Nephron (organoid): ENCODE results near the gene FLRT2.

Source experiments
- H3K27ac Mint-ChIP-seq, 3 experiments: 2 replicates each; pipeline ENCODE4 v1.8.0; 2020; ENCODE audit warnings: mixed read lengths in 3 of 3, mild to moderate bottlenecking in 2 of 3, moderate library complexity in 1 of 3
- H3K27me3 Mint-ChIP-seq: 2 replicates; pipeline ENCODE4 v1.8.0; 2021; ENCODE audit warnings: low read depth, mild to moderate bottlenecking, moderate library complexity, mixed read lengths
- H3K36me3 Mint-ChIP-seq: 2 replicates; pipeline ENCODE4 v1.8.0; 2020; ENCODE audit warnings: low read depth, mixed read lengths
- H3K4me1 Mint-ChIP-seq: 2 replicates; pipeline ENCODE4 v1.8.0; 2020; ENCODE audit warnings: mixed read lengths
- H3K4me3 Mint-ChIP-seq, 3 experiments: 2 replicates each; pipeline ENCODE4 v1.8.0; 2020; ENCODE audit warnings: mild to moderate bottlenecking in 3 of 3, mixed read lengths in 3 of 3, moderate library complexity in 2 of 3
- H3K9me3 Mint-ChIP-seq: 2 replicates; pipeline ENCODE4 v1.8.0; 2020; ENCODE audit warnings: mixed read lengths
- CTCF ChIP-seq, 3 experiments: fragments of 200-600 bp; sonication (generic); IDR thresholded peaks; one replicate each; pipeline ENCODE4 v1.5.0; 2021; ENCODE audit warnings: antibody characterized with exemption in 3 of 3; ENCODE audit not compliant: unreplicated experiment in 3 of 3

The FLRT2 gene

GRCh38 chr14:85539510-85539909 is 9.6 kb downstream of the FLRT2 start:
- Mint-ChIP-seq H3K4me3 (peak overlapping the region; percentile 87 to 97 (median 93)), H3K9me3 (no peaks in the 10 kb centered on the region), H3K36me3 (peaks cover 85% of the 10 kb centered on the region), H3K4me1 (peaks cover 52% of the 10 kb centered on the region), H3K27me3 (peaks cover under 1% of the 10 kb centered on the region), H3K27ac (peak overlapping the region; percentile 92 to 96 (median 95))
- no peak for TF ChIP-seq CTCF (IDR thresholded peaks at IDR 0.05; ENCODE audit: unreplicated experiment in 3 of 3)

DNA sequence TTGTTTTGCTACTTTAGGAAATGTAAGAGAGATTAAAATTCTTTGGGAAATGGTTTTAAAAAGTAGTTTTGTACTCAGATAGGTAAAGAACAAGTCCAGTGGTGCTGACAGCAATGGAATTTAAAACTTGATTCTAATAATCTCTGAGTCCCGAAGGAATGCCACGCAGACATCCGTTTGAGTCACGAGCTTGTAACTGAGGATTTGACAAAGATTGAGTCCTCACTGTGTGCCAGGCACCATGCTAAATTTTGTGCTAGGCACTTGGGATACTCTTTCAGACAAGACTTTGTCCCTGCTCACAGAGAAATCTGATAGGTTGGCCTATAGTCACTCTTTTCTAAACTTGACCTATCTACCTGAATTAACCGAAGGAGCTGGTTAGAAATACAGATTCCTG is 12.7 kb downstream of the FLRT2 start:
- Mint-ChIP-seq H3K9me3 (no peaks in the 10 kb centered on the region), H3K36me3 (peaks cover 95% of the 10 kb centered on the region), H3K27me3 (no peaks in the 10 kb centered on the region), H3K4me3 (peak overlapping the region in 2 of 3 experiments; percentile 77 to 78), H3K27ac (peak overlapping the region; percentile 46 to 95 (median 49)), H3K4me1 (peaks cover 68% of the 10 kb centered on the region)
- no peak for TF ChIP-seq CTCF (IDR thresholded peaks at IDR 0.05; ENCODE audit: unreplicated experiment in 3 of 3)

- Mint-ChIP-seq H3K4me3 (peak overlapping the region in 1 of 3 experiments; percentile 17), H3K4me1 (peaks cover 55% of the 10 kb centered on the region), H3K27me3 (no peaks in the 10 kb centered on the region), H3K9me3 (no peaks in the 10 kb centered on the region), H3K36me3 (peaks cover 98% of the 10 kb centered on the region), H3K27ac (no peak overlapping the region)
- TF ChIP-seq CTCF (IDR thresholded peaks at IDR 0.05; ENCODE audit: unreplicated experiment in 3 of 3): no peak
These were observed 15.8 kb downstream of the FLRT2 start for GRCh38 chr14:85545738-85546137.

- Mint-ChIP-seq H3K4me3 (peak overlapping the region in 2 of 3 experiments; percentile 1 to 31), H3K4me1 (peaks cover 49% of the 10 kb centered on the region)
These were observed 16.4 kb downstream of the FLRT2 start for GRCh38 chr14:85546390-85546789.

GRCh38 chr14:85549697-85550096 is 19.8 kb downstream of the FLRT2 start:
- H3K36me3 Mint-ChIP-seq: peaks cover 98% of the 10 kb centered on the region

More at GRCh38 chr14:85546390-85546789, 16.4 kb downstream of the FLRT2 start:
- peak overlapping the region in 2 of 3 experiments; percentile 4 to 9 for H3K27ac Mint-ChIP-seq
- H3K9me3 Mint-ChIP-seq: no peaks in the 10 kb centered on the region
- peaks cover 98% of the 10 kb centered on the region for H3K36me3 Mint-ChIP-seq
- no peaks in the 10 kb centered on the region for H3K27me3 Mint-ChIP-seq
- TF ChIP-seq CTCF (IDR thresholded peaks at IDR 0.05; ENCODE audit: unreplicated experiment in 3 of 3): no peak

More at GRCh38 chr14:85549697-85550096, 19.8 kb downstream of the FLRT2 start:
- H3K4me1 Mint-ChIP-seq: peaks cover 37% of the 10 kb centered on the region
- H3K27ac Mint-ChIP-seq: peak overlapping the region in 2 of 3 experiments; percentile 3 to 37
- no peak for TF ChIP-seq CTCF (IDR thresholded peaks at IDR 0.05; ENCODE audit: unreplicated experiment in 3 of 3)
- no peaks in the 10 kb centered on the region for H3K27me3 Mint-ChIP-seq
- peak overlapping the region in 1 of 3 experiments; percentile 21 for H3K4me3 Mint-ChIP-seq
- no peaks in the 10 kb centered on the region for H3K9me3 Mint-ChIP-seq
